Uterus (tissue), 4 donors: Measurements from ENCODE around the gene ACVRL1. TPM values are rescaled to one million over a fixed set of nuclear protein-coding genes. Genes with fewer than 3 reads are reported as not detected.

Experiments used
- DNase-seq, 2 donors: peaks; one replicate each; pipeline ENCODE4 v3.0.0-alpha.2; 2019 to 2020
- H3K27ac ChIP-seq, 2 donors: fragments of 200-600 bp; sonication (generic); 1 replicate in 1 of 2; 2 replicates in 1 of 2; pipeline ENCODE4 v1.5.1; 2016 to 2018
- H3K27me3 ChIP-seq, 2 donors: fragments of 200-600 bp; sonication (generic); one replicate each; pipeline ENCODE4 v1.5.1; 2018 to 2019; ENCODE audit warnings: control low read depth in 1 of 2
- H3K36me3 ChIP-seq, 2 donors: fragments of 200-600 bp; sonication (generic); one replicate each; pipeline ENCODE4 v1.5.1; 2019; ENCODE audit warnings: control low read depth in 1 of 2
- H3K4me1 ChIP-seq, 2 donors: fragments of 200-600 bp; sonication (generic); one replicate each; pipeline ENCODE4 v1.5.1; 2018 to 2019; ENCODE audit warnings: control low read depth in 1 of 2
- H3K4me3 ChIP-seq, 2 donors: fragments of 200-600 bp; sonication (generic); 1 replicate in 1 of 2; 2 replicates in 1 of 2; pipeline ENCODE4 v1.5.1; 2018 to 2019; ENCODE audit warnings: mild to moderate bottlenecking in 1 of 2
- H3K9me3 ChIP-seq, 2 donors: fragments of 200-600 bp; sonication (generic); one replicate each; pipeline ENCODE4 v1.5.1; 2019; ENCODE audit warnings: control low read depth in 1 of 2
- CTCF ChIP-seq, 4 experiments: fragments of 200-600 bp in 2 of 4; fragments of 450-650 bp in 2 of 4; sonication (generic) in 2 of 4; IDR thresholded peaks; one replicate each; pipeline ENCODE4 v1.5.1; 2016 to 2019; ENCODE audit warnings: antibody characterized with exemption in 4 of 4, mild to moderate bottlenecking in 2 of 4, moderate library complexity in 1 of 4
- POLR2A ChIP-seq, 2 donors: fragments of 450-650 bp; IDR thresholded peaks; one replicate each; pipeline ENCODE4 v1.6.1; 2016; ENCODE audit warnings: antibody characterized with exemption in 2 of 2, mild to moderate bottlenecking in 1 of 2, moderate library complexity in 1 of 2
- intact Hi-C: fragments of 100-400 bp; cut with DNase I; formaldehyde crosslinking; loops from one replicate; pipeline ENCODE4 v1.15.1; 2023; ENCODE audit warnings: low total_unique reads
- total RNA-seq, 4 donors: library from RNA; depleted of rRNA in 3 of 4; stranded (reverse); fragments of >200 nt in 3 of 4; gene quantifications; one replicate each; pipeline versions ENCODE4 v1.1.0 to v1.2.4, GENCODE V29; 2014 to 2023
- donor health status: DM: yes; HTN: yes; CAD: no.

ACVRL1 gene
- total RNA-seq, 4 donors from 2014 or later = 52.1 to 161 (median 127) TPM

DNA sequence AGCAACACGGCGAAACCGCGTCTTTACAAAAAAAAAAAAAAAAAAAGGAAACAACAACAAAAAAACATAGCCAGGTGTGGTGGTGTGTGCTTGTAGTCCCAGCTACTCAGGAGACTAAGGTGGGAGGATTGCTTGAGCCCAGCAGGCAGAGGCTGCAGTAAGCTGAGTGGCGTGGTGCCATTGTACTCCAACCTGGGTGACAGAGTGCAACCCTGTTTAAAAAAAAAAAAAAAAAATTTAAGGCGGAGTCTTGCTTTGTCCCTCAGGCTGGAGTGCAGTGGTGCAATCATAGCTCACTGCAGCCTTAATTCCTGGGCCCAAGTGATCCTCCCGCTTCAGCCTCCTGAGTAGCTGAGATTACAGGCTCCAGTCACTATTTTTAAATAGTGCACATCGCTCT, 40.5 kb upstream of the ACVRL1 start:
- intact Hi-C loops = no loop called here
- TF ChIP-seq CTCF (IDR thresholded peaks at IDR 0.05) (no peak), POLR2A (IDR thresholded peaks at IDR 0.05) (no peak)
- DNase-seq = no peak
- no peaks in the 10 kb centered on the region for H3K36me3 ChIP-seq
- no peak overlapping the region for H3K4me3 ChIP-seq
- H3K27me3 ChIP-seq = peaks cover 0 to 12% of the 10 kb centered on the region in 2 donors
- H3K27ac ChIP-seq = no peak overlapping the region
- H3K9me3 ChIP-seq = no peaks in the 10 kb centered on the region
- H3K4me1 ChIP-seq = peaks cover 0 to 21% of the 10 kb centered on the region in 2 donors

DNA sequence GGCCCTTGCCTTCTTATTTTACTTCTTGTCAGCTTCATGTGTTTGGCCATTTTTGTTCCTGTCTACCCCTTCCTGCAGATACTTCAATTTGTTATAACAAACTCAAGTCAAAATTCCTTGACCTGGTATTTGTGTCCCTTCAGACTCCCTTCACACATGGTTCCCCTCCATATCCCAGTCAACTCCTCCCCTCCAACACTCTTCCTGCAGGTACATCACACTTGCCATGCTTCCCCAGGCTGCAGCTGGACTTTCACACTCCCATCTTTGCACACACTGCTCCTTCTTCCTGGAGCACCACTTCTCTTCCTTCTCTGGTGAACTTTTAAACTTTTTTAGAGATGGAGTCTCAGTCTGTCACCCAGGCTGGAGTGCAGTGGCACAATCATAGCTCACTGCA, 39.9 kb upstream of the ACVRL1 start:
- no peak for DNase-seq
- Histone ChIP-seq H3K4me3 (no peak overlapping the region), H3K27ac (no peak overlapping the region), H3K4me1 (peaks cover 0 to 21% of the 10 kb centered on the region in 2 donors), H3K9me3 (no peaks in the 10 kb centered on the region), H3K36me3 (no peaks in the 10 kb centered on the region), H3K27me3 (peaks cover 0 to 12% of the 10 kb centered on the region in 2 donors)
- no peak for TF ChIP-seq CTCF (IDR thresholded peaks at IDR 0.05)
- TF ChIP-seq POLR2A (IDR thresholded peaks at IDR 0.05) = no peak
- intact Hi-C loops = no loop called here

DNA sequence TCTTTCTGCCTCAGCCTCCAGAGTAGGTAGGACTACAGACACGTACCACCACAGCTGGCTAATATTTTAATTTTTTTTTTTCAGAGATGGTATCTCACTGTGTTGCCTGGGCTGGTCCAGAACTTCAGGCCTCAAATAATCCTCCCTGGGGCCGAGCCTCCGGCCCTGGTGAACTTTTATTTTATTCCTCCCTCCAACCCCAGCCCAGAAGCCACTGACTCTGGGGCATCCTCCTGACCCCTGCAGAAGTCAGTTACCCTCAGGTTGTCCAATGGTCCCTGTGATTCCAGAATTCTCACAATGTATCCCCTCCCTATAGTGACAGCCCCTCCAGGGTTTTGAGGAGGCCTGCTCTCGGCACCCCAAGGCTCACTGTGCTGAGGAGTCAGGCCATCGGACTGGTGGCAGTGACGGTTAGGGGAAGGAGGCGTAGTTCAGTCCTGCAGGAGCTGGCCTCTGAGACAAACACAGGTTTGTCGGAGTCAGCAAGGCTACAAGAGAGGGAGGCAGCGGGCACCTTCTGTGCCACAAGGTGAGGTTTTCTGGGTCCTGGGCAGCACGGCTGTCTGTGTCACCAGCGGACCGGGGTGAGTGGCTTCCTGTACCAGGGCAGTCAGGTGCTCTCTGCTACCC, 39.4 kb upstream of the ACVRL1 start:
- no peak overlapping the region for H3K27ac ChIP-seq
- DNase-seq = no peak
- H3K4me1 ChIP-seq = peaks cover 0 to 21% of the 10 kb centered on the region in 2 donors
- H3K36me3 ChIP-seq = no peaks in the 10 kb centered on the region
- H3K4me3 ChIP-seq = no peak overlapping the region
- TF ChIP-seq POLR2A (IDR thresholded peaks at IDR 0.05) (no peak), CTCF (IDR thresholded peaks at IDR 0.05) (no peak)
- intact Hi-C loops = no loop called here
- peaks cover 0 to 12% of the 10 kb centered on the region in 2 donors for H3K27me3 ChIP-seq
- no peaks in the 10 kb centered on the region for H3K9me3 ChIP-seq

DNA sequence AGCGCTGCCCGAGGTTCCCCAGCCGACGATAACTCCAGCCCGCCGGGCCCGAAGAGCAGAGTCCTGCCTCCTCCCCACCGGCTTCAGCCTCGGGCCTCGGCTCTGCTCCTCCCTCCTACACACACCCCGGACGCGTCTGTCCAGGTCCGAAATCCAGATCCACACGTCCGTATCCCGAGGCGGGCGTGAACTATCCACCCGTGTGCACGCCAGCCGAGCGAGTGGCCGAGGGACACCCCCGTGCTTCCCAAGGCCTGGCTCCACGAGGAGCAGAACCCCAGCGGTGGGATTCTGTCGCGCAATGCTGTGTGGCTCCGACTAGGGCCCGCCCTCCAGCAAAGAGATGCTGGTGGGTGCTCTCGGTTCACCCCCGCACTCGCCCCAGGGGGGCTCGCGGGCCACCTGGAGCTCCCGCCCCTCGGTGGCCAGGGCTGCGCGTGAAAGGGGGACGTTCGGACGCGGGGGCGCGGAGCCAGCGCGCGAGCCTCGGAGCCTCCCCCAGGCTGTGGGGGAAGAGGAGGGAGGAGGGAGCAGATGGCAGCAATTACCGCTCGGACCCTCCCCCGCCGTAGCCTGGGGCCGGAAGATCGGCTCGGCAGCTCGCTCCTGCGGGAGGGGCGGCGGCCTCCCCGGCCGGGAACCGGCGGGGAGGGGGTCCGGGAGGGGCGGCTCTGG, 38.3 kb upstream of the ACVRL1 start:
- Histone ChIP-seq H3K27ac (peak overlapping the region; percentile 31 to 71), H3K27me3 (peaks cover 0 to 12% of the 10 kb centered on the region in 2 donors)

More for the DNA sequence above, 38.3 kb upstream of the ACVRL1 start:
- DNase-seq = peak in 1 of 2 donors; percentile 53
- no peaks in the 10 kb centered on the region for H3K36me3 ChIP-seq
- no peaks in the 10 kb centered on the region for H3K9me3 ChIP-seq
- intact Hi-C loops = no loop called here
- TF ChIP-seq POLR2A (IDR thresholded peaks at IDR 0.05) (peak in 1 of 2 donors; percentile 27), CTCF (IDR thresholded peaks at IDR 0.05) (no peak)
- peak overlapping the region; percentile 32 to 34 for H3K4me3 ChIP-seq
- peaks cover 0 to 19% of the 10 kb centered on the region in 2 donors for H3K4me1 ChIP-seq
